Stimulated activated CD4-positive, alpha-beta T cell treated with anti-CD3 and anti-CD28 coated beads, Interleukin-4, amount 100 ng/mL, for 1 hour (primary cell): ENCODE results near the gene RBBP6.

Source experiments
- DNase-seq: peaks from one replicate; pipeline ENCODE4 v3.0.0-alpha.2; 2020

Gene RBBP6

DNA sequence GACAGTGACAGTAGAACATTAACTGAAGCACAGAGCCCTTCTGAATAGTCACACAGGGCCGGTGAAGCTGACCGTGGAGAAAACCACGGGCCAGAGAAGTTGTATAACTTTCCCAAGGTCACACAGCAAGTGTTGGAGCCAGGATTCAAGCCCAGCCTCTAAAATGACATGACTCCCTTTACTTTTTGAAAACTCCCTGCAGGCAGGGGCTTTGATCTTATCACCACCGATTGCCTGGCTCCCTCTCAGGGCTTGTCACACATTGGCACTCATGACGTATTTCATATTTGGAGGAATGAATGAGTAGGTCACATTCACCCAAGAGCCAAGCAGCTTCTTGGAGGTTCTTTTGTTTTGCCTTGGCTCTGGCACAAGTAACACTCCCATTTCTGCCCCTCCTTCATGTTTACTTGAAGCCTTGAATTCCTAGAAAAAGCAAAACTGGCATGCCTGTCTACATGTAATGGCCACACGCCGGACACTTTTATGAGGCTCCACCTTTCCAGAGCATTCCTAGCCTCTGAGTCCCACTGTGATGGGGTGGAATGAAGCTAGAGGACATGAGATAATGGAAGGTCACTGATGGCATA, 13.3 kb upstream of the RBBP6 start:
- DNase-seq: no peak

GRCh38 chr16:24526701-24527495, 12.5 kb upstream of the RBBP6 start:
- DNase-seq: no peak

DNA sequence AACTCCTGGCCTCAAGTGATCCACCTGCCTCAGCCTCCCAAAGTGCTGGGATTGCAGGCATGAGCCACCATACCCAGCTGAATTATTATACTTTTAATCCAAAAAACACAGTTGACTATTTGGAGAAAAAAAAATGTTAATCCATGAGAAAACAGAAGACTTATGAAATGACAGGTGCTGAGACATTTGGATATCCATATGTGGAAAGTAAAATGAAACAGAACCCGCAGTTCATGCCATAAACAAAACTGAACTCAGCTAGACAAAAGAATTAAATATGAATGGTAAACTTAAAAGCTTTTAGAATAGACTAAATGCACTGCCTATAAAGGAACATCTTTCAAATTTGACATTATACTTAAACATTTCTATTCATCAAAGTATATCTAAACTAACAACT, 8.2 kb upstream of the RBBP6 start:
- DNase-seq: no peak

- no peak for DNase-seq
These were observed 4.7 kb upstream of the RBBP6 start for GRCh38 chr16:24534620-24535019.

DNA sequence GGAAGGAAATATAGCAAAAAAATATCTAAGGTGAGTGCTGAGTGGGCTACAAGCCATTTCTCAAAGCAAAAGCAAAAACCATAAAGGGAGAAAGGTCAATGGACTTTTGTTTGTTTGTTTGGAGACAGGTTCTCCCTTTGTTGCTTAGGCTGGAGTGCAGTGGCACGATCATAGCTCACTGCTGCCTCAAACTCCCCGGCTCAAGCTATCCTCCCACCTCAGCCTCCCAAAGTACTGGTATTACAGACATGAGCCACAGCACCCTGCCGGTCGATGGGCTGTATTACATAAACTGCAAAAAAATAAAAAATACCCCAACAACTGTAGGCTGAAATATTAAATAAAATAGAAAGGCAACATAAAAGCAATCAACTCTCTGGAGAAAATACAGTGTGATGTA, 3.5 kb upstream of the RBBP6 start:
- no peak for DNase-seq

DNA sequence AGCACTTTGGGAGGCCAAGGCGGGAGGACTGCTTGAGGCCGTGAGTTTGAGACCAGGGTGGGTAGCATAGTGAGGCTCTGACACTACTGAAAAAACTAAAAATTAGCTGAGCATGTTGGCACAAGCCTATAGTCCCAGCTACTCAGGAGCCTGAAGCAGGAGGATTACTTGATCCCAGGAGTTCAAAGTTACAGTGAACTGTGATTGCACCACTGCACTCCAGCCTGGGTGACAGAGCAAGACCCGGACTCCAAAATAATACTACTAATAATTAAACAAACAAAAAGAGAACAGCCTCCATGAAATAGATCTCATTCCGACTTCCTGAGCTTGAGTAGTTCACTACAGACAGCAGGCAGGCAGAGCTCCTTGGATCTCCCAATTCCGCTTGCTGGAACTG, 2.7 kb upstream of the RBBP6 start:
- no peak for DNase-seq

GRCh38 chr16:24537474-24538337, 1.7 kb upstream of the RBBP6 start:
- no peak for DNase-seq

DNA sequence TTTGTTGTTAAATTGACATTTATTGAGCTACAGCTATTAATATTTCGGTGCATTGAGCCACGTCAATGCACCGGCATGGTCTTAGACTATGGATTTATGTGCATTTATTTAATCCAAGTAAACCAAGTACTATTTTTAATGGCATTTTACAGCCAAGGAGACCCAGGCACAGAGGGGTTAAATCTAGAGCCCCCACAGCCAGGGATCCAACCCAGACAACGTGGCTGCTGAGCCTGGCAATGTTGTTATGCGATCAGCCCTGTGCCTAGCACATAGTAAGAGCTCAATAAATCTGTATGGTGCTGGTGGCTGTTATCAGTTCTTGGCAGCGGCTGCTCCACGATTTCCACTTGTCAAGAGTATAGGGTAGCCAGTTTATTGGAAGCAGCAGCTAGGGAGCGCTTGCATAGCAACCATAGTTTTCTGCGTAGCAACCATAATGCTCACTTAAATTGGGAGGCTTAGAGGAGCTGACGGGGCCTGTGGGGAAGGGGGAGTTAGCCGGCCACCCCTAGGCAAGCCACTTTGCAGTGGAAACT, 541 bp upstream of the RBBP6 start:
- DNase-seq: no peak

DNA sequence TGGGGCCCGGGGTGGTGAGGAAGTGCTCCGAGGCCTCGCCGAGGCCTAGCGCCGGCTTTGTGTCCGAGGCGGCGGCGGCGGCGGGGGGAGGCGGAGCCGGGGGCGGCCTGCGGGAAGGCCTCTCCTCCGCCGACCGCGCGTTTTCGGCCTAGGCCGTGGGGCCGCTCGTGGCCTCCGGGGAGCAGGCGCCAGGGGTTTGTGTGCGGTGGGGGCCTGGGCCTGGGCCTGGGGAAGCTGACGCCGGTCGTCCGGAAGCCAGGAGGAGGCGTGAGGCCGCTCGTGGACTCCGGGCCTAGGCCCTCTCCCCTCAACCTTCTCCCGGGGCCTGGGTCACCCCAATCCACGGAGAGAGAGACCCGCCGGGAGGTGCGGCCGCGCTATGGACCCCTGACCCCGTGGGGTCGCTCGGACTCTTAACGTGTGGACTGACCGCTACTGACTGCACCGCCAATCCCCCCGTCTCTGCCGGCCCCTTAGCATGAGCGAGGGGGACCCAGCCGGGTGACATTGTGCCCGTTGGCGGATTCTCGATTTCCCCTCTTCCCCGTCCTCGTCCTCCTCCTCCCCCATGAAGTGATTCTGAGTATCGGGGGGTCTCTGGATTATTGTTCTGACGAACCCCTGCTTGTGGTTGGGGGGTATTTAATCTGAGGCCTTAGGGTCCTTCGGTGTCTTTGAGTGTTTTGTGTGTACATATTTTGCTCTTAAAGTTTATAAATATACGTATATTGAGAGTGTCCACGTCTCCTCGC, 660 bp downstream of the RBBP6 start:
- DNase-seq: peak; percentile 53

DNA sequence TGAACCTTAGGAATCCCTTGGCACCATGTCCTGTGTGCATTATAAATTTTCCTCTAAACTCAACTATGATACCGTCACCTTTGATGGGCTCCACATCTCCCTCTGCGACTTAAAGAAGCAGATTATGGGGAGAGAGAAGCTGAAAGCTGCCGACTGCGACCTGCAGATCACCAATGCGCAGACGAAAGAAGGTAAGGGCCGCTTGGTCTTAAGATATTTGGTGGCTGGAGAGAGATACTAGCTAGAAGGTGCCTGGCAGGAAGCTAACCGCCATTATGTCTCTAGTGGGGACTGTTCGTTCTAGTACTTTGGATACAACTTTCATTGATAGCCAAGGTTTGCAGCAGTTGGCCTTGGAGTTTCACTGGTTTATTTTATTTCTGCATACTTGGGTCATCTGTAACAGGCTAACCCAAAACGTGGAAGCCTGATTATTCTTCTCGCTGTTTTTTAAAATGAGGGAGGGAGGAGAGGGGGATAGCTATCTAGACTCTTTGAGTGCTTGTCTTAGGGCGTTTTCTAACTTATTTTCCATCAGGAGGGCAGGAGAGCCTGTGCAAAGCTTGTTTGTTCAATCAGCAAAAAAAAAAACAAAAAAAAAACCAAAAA, 1.3 kb downstream of the RBBP6 start:
- DNase-seq: no peak

GRCh38 chr16:24541233-24541933, 2.0 kb downstream of the RBBP6 start:
- DNase-seq: no peak

GRCh38 chr16:24543949-24544348, 4.6 kb downstream of the RBBP6 start:
- DNase-seq: no peak

DNA sequence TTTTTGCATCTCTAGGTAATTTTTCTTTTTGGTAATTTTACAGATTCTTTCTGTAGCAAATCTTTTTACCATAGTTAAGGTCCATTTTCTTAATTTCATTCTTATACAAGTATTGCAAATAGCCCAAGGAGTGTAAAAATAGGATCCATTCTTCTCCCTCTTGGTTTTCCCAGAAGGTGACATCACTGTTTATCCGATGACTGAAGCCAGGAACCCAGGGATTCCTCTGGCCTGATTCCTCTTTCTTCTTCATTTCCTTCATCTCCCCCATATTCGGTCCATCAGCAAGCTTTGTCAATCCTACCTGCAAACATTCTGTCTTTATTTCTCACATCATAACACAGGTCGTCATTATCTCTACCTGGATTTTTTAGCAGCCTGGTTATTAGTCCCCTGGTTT, 5.3 kb downstream of the RBBP6 start:
- DNase-seq: no peak

DNA sequence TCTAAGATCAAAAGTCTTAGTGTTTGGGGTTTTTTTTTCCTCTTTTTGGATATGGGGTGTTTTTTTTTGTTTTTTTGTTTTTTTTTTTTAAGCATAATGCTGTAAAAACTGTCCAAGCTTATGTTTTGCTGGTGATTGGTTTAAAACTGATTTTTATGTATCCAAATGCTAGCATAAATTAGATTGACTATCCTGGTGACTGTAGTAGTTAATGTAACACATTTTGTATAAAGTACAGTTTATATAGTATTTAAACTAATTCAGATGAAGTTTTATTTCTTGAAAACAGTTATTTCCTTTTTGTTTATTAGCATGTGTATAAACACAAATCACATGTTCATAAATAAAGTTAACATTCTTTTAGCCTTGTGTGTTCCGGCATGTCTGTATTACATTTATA, 10.9 kb downstream of the RBBP6 start:
- DNase-seq: no peak

DNA sequence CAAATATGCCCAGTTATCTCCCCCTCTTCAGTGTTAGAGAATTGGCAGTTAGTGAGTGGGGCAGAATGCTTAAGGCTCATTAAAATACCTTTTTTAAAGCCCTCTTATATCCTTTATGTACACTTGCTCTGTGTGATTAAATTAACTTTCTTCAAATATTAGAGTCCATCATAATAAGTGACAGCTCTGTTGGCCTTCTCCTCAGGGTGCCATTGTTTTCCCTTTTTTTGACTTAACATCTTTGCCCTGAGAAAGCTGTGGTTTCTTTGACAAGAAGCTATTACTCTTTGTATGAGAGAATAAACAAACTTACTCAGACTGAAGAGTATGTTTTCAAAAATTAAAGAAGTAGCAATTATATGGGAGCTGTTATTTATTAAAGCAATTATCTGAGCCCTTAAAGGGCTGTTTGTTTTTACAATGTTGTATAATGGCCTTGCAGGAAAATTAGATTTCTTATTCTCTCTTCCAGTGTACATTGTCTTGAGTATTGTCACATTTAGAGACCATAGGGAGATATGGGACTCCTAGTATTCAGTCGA, 13.4 kb downstream of the RBBP6 start:
- no peak for DNase-seq

GRCh38 chr16:24553983-24554382, 14.6 kb downstream of the RBBP6 start:
- no peak for DNase-seq

GRCh38 chr16:24555346-24555872, 16.0 kb downstream of the RBBP6 start:
- DNase-seq: no peak

GRCh38 chr16:24562811-24563210, 23.4 kb downstream of the RBBP6 start:
- no peak for DNase-seq

GRCh38 chr16:24568392-24568791, 29.0 kb downstream of the RBBP6 start:
- no peak for DNase-seq

DNA sequence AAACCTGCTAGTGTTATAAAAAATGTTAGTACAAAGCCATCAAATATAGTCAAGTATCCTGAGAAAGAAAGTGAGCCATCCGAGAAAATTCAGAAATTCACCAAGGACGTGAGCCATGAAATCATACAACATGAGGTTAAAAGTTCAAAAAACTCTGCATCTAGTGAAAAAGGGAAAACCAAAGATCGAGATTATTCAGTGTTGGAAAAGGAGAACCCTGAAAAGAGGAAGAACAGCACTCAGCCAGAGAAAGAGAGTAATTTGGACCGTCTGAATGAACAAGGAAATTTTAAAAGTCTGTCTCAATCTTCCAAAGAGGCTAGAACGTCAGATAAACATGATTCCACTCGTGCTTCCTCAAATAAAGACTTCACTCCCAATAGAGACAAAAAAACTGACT, 31.7 kb downstream of the RBBP6 start:
- no peak for DNase-seq

DNA sequence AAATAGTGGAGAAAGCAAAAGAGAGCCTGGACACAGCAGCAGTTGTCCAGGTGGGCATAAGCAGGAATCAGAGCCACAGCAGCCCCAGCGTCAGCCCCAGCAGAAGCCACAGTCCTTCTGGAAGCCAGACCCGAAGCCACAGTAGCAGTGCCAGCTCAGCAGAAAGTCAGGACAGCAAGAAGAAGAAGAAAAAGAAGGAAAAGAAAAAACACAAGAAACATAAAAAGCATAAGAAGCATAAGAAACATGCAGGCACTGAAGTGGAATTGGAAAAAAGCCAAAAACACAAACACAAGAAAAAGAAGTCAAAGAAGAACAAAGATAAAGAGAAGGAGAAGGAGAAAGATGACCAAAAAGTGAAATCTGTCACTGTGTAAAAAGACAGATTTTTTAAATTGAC, 32.7 kb downstream of the RBBP6 start:
- DNase-seq: no peak
